Mucosa of gallbladder (tissue), 1 donor: Measurements from ENCODE around the gene KCND2. TPM values are rescaled to one million over a fixed set of nuclear protein-coding genes. Genes with fewer than 3 reads are reported as not detected.

Source experiments
- DNase-seq: peaks from one replicate; pipeline ENCODE4 v3.0.0-alpha.2; 2020; ENCODE audit warnings: low spot score
- total RNA-seq: library from RNA; stranded (reverse); gene quantifications from one replicate; pipeline ENCODE4 v1.2.1, GENCODE V29; 2021
- donor health status: DM: no; HTN: no; CAD: no.

The KCND2 gene
- total RNA-seq, 1 donor from 2014 or later: 6.0 TPM

- DNase-seq: no peak
Measured at GRCh38 chr7:120703585-120704240, 430.7 kb downstream of the KCND2 start.

- DNase-seq: no peak
Measured at GRCh38 chr7:120709252-120709971, 436.4 kb downstream of the KCND2 start.

DNA sequence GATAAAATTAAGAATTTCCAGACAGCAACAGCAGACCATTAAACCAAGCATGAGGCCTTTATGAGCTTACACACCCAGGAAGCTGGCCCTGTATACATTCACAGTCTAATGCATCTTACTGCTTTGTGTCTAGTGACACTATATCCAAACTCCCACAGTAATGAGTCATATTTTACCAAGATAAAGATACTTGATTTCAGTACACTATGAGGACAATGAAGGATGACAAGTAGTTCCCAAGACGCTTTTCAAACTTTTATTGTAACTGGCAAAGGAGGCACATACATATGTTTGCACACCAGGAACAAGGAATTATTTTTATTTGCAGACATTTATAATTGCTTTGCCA is 437.0 kb downstream of the KCND2 start:
- DNase-seq: no peak

GRCh38 chr7:120714945-120715344 is 442.0 kb downstream of the KCND2 start:
- DNase-seq: peak; percentile 17

GRCh38 chr7:120716307-120716706 is 443.3 kb downstream of the KCND2 start:
- no peak for DNase-seq

DNA sequence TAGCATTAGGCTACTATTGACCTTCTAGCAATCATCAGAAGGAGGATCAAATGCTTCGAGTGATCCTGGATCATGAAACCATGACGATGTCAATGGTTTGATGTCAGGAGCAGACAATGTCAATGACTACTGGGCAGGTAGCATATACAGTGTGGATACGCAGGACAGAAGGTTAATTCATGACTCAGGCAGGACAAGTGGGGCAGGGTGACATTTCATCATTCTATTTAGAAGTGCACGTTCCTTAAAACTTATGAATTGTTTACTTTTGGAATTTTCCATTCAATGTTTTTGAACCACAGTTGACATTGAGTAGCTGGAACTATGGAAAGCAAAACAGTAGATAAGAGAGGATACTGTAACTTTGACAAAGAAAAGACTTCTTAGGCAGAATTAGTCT is 444.2 kb downstream of the KCND2 start:
- no peak for DNase-seq

GRCh38 chr7:120718361-120718760 is 445.4 kb downstream of the KCND2 start:
- DNase-seq: no peak

- DNase-seq: no peak
Measured at GRCh38 chr7:120720317-120720716, 447.3 kb downstream of the KCND2 start.

DNA sequence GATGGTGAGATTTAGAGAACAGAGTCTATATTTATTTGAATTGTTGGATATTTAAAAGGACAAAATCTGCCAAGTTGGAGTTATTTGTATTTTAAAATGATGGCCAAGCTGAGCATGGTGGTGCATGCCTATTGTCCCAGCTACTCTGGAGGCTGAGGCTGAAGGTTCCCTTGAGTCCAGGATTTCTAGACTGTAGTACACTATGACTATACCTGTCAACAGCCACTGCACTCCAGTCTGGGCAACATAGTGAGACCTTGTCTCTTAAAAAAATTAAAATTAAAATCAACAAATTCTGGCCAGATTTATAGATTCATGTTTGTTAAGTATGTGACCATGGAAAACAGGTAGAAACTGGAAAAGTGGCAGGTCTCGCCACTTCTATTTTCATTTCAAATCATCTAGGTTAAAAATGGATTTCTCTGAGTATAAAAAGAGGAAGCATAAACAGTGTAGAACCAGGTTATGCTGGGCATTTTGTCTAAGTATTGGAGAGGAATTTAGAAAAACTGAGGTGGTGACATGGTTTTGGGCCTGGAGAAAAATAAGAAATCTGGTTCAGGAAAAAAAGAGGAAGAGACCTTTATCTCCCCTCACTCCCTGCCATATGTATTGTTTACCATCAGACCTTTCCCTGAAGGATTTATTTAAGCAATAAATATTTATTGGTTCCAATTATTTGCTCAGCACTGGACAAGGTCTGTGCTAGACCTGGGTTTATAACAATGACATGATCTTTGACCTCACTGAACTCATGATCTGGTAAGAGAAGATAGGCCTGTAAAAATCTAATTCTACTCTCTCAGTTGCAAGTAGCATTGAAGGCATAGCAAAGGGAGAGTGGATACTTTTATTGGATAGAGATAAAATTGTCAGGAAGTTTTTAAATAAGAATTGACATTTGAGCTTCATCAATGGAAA is 450.8 kb downstream of the KCND2 start:
- DNase-seq: no peak

DNA sequence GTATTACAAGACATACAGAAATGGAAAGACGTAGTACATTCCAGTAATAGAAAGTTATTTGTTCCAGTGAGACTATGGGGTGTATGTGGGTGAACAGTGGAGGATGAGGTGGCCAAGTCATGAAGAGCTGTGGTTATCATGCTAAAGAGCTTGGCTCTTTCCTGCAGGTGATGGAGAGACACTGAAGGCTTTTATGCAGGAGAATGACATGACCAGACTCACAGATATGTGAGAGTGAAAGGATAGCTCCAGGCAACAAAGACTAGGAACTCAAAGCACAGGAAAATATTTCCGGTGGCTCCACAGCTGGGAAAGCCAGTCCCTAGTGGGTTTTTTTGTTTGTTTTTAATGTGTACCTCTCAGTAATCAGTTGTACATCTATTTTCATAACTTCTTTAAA is 451.5 kb downstream of the KCND2 start:
- DNase-seq: no peak

DNA sequence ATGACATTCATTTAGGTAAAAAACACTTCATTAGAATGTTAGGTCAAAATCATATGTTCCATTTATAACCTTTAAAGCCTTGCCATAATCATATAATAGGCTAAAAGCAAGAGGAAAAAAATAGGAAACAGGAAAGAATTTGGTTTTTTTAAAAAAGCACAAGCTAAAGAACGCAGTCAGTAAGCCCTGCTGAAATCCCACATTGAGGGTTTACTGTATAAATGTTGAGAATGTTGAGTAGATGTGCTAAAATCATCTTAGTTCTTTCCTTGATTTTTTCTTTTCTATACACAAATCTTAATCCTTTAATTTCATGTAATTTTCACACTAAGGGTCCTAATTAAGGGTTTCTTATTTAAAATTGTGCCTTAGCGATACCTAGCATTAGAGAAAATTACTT is 452.0 kb downstream of the KCND2 start:
- no peak for DNase-seq

- no peak for DNase-seq
Measured at GRCh38 chr7:120725376-120726039, 452.5 kb downstream of the KCND2 start.

- peak; percentile 52 for DNase-seq
Measured at GRCh38 chr7:120729245-120729644, 456.3 kb downstream of the KCND2 start.

GRCh38 chr7:120731271-120731670 is 458.3 kb downstream of the KCND2 start:
- DNase-seq: no peak

GRCh38 chr7:120732256-120732655 is 459.3 kb downstream of the KCND2 start:
- DNase-seq: no peak

DNA sequence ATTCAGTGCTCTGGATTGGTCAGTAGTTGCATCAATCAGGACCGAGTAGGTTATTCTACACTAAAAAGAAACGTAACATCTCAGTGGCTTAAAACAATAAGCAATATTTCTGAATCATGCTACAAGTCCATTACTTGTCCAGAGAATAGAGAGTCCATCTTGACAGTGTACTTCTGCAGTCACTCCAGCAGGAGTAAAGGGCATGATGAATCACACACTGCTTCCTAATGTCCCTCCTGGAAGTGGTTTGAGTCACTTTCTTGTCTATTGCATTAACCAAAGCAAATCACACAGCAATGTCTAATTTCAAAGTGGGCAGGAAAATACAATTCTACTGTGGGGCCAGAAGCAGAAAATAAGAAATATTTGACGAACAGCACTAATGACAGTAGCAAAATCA is 460.2 kb downstream of the KCND2 start:
- DNase-seq: no peak

DNA sequence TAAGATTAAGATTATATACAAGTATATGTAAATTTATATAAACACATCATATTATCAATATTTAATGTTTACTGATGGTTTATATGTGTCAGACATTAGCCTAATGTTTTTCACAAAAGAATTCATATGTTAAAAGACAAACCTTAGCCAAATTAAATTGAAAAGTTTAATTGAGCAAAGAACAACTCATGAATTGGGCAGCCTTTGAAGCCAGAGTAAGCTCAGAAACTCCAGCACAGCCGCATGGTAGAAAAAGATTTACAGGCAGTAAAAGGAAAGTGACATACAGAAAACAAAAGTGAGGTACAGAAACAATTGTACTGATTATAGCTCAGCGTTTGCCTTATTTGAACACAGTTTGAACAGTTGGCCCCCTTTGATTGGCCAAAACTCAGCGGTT is 460.9 kb downstream of the KCND2 start:
- DNase-seq: no peak

GRCh38 chr7:120735791-120736190 is 462.8 kb downstream of the KCND2 start:
- no peak for DNase-seq

GRCh38 chr7:120738816-120739215 is 465.8 kb downstream of the KCND2 start:
- no peak for DNase-seq

DNA sequence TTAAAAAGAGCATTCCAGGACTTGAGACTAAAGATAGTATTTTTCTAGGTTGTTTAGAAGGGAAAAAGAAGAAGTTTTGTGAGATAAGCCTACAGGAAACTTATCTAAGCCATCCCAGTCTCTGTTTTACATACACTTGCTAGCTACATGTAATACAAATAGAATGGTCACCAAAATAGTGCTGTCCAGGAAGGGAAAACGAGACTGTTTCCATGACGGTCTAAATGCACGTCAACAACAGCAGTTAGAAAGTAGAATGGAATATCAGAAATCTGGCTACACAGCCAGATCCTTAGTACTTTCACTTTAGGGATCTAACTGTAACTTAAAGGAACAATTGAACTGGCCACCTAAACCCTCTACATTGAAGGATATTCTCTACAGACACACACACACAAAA is 467.4 kb downstream of the KCND2 start:
- no peak for DNase-seq

- DNase-seq: peak; percentile 31
Measured at GRCh38 chr7:120741371-120742042, 468.5 kb downstream of the KCND2 start.

GRCh38 chr7:120742372-120742771 is 469.4 kb downstream of the KCND2 start:
- DNase-seq: no peak
